Ovary (tissue), 3 donors: ENCODE data around the gene CDCP1.

Experiments
- EP300 ChIP-seq: sonication (generic); formaldehyde crosslinking; IDR thresholded peaks from one replicate; pipeline ENCODE4 v1.6.1; 2017; ENCODE audit warnings: antibody characterized with exemption
- POLR2A ChIP-seq: fragments of 450-650 bp; IDR thresholded peaks from one replicate; pipeline ENCODE4 v1.6.1; 2017; ENCODE audit warnings: antibody characterized with exemption, mild to moderate bottlenecking, moderate library complexity
- TF ChIP-seq, protein P1 (sequence below), 3 donors: fragments of 450-650 bp in 2 of 3; fragments of 200-600 bp in 1 of 3; IDR thresholded peaks; one replicate each; pipeline versions ENCODE4 v1.5.1 to v1.8.0; 2016 to 2022; ENCODE audit warnings: antibody characterized with exemption in 3 of 3, mild to moderate bottlenecking in 1 of 3
- donor health status: DM: no; HTN: no; CAD: no.

DNA sequence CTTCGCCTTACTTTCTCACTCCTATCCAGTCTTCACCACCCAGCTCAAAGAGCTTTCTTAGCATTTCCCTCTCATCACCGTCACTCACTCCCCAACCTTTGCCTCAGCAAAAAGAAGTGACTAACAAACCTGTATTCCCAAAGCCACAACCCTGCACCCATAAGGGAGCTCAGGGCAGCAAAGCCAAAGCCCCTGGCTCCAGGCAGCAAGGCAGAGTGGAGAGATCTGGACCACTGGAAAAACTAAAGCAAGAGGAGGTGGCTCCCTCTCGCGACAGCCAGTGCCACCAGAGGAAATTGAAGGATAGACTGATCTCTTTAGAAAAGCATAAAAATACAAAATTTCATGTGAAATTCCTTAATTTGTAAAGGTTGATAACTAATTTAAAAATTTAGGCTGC, 25.1 kb upstream of the CDCP1 start:
- no peak for TF ChIP-seq POLR2A
- TF ChIP-seq, protein P1, sequence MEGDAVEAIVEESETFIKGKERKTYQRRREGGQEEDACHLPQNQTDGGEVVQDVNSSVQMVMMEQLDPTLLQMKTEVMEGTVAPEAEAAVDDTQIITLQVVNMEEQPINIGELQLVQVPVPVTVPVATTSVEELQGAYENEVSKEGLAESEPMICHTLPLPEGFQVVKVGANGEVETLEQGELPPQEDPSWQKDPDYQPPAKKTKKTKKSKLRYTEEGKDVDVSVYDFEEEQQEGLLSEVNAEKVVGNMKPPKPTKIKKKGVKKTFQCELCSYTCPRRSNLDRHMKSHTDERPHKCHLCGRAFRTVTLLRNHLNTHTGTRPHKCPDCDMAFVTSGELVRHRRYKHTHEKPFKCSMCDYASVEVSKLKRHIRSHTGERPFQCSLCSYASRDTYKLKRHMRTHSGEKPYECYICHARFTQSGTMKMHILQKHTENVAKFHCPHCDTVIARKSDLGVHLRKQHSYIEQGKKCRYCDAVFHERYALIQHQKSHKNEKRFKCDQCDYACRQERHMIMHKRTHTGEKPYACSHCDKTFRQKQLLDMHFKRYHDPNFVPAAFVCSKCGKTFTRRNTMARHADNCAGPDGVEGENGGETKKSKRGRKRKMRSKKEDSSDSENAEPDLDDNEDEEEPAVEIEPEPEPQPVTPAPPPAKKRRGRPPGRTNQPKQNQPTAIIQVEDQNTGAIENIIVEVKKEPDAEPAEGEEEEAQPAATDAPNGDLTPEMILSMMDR (IDR thresholded peaks at IDR 0.05), result no peak
- TF ChIP-seq EP300, result no peak
